ENCODE results near the gene OR10C1.
"Not testable (repeated sequence)": the region's sequence is repeated elsewhere in the genome, so short reads cannot be mapped to it uniquely, and the experiment has no call there.

OR10C1 gene

DNA sequence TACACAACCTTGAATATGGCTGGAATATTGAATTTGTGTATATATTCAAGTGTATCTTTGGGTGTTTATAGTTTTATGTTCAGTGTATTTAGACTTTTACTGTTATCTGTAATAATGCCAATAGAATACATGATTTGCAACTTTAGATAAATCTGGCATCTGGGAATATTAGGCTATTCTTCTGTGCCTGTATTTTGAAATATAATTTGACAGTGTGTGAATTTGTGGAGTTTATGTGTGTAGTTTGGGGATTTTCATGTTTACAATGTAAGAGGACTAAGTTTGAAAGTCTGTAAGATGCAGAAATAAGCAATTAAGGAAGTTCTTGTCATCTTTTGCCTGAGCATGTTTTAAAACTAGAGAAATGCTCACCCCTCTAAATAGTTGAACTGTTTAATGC is at the start of gene OR10C1:
TSS of gene OR10C1 (plus strand) at position 301 of the 400 bp plus-strand sequence. CDS start 710 bp downstream, outside the sequence.
- no peak for DNase-seq

GRCh38 chr6:29395331-29395730 is 43.8 kb upstream of the OR10C1 start, which contains the start of gene OR12D2:
OR12D2 (plus strand) TSS chr6:29395631; CDS start chr6:29396700, 1,069 bp downstream.
- DNase-seq = no peak

- DNase-seq = no peak
Observed at GRCh38 chr6:29399525-29399924, 39.6 kb upstream of the OR10C1 start.

- DNase-seq = no peak
Observed at GRCh38 chr6:29403801-29404200, 35.3 kb upstream of the OR10C1 start.

- DNase-seq = no peak
Observed at GRCh38 chr6:29414588-29414987, 24.5 kb upstream of the OR10C1 start, which contains the start of gene OR12D1. OR12D1 (plus strand) TSS chr6:29414928.

- DNase-seq = no peak
Observed at GRCh38 chr6:29419516-29419915, 19.6 kb upstream of the OR10C1 start.

- DNase-seq = no peak
Observed at GRCh38 chr6:29424168-29424567, 14.9 kb upstream of the OR10C1 start.

- DNase-seq = no peak
Observed at GRCh38 chr6:29424575-29424974, 14.5 kb upstream of the OR10C1 start.

DNA sequence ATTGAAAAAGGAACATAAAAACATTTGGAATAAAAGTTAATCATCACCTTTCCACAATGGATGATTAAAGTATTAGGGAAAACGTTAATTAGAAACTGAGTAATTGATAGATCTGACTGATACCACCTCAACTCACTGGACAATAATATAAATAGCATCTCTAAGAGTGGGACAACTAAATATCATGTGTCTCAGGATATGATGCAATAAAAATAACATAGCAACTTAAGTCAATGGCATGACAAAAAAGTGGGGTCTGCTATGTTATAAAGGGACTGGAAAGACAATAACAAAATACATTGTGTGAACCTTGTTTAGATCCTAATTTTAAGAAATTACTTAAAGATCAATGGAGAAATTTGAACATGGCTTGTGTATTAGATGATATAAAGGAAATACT is 14.0 kb upstream of the OR10C1 start:
- DNase-seq = no peak

- DNase-seq = no peak
Observed at GRCh38 chr6:29426654-29427053, 12.5 kb upstream of the OR10C1 start.

DNA sequence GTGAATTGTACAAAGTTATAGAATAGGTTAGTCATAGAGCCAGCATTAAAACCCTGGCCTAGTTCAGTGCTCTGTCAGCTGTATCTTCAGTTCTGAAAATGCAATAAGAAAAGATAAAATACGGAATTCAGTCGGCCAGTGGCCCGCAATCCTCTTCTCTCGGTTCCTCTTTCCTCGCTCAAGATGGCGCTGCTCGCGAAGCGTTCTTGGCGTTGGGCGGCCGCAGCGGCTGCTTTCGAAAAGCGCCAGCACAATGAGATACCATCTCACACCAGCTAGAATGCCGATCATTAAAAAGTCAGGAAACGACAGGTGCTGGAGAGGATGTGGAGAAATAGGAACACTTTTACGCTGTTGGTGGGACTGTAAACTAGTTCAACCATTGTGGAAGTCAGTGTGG is 2.4 kb upstream of the OR10C1 start:
- not testable (repeated sequence) for DNase-seq

- no peak for DNase-seq
Observed at GRCh38 chr6:29442719-29443118, 3.6 kb downstream of the OR10C1 start.

GRCh38 chr6:29444031-29444430 is 4.9 kb downstream of the OR10C1 start:
- not testable (repeated sequence) for DNase-seq

- DNase-seq = no peak
Observed at GRCh38 chr6:29447670-29448069, 8.6 kb downstream of the OR10C1 start.

DNA sequence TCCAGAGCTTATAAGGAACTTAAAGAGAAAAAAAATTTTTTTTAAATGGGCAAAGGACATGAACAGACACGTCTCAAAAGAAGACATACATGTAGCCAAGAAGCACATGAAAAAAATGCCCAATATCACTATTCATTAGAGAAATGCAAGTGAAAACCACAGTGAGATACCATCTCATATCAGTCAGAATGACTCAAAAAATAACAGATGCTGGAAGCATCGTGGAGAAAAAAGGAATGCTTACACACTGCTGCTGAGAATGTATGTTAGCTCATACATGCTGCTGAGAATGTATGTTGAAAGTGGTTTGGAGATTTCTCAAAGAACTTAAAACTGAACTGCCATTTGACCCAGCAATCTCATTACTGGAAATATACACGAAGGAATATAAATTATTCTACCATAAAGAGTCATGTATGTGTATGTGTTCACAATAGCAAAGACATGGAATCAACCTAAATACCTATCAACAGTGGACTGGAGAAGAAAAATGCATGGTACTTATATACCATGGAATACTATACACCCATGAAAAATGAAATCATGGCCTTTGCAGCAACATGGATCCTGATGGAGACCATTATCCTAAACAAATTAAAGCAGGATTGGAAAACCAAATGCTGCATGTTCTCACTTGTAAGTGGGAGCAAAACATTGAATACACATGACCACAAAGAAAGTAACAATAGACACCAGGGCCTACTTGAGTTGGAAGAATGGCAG is 12.5 kb downstream of the OR10C1 start:
- no peak for DNase-seq

DNA sequence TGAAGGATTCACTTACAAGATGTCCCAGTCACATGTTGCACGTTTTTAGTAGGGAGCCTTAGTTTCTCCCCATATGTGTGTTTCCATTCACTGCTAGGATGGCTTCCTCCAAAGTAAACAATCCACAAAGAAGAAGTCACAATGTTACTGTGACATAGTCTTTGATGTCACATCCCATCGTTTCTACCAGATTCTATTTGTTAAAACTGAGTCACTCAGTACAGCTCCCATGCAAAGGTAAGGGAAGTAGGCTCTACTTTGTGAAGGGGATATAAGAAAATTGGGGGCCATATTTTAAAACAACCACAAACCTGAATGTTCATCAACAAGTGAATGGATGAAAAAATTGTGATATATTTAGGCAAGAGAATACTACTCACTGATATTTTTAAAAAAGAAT is 17.9 kb downstream of the OR10C1 start, which contains the start of the genes OR11A1 and OR2H1:
TSS of gene OR11A1 (minus strand) at position 101 of the 400 bp plus-strand sequence. CDS start 29,430 bp downstream, outside the sequence.
TSS of gene OR2H1 (plus strand) at position 185 of the 400 bp plus-strand sequence. CDS start 4,615 bp downstream, outside the sequence.
- no peak for DNase-seq

GRCh38 chr6:29461021-29461814 is 22.1 kb downstream of the OR10C1 start:
- DNase-seq = no peak

DNA sequence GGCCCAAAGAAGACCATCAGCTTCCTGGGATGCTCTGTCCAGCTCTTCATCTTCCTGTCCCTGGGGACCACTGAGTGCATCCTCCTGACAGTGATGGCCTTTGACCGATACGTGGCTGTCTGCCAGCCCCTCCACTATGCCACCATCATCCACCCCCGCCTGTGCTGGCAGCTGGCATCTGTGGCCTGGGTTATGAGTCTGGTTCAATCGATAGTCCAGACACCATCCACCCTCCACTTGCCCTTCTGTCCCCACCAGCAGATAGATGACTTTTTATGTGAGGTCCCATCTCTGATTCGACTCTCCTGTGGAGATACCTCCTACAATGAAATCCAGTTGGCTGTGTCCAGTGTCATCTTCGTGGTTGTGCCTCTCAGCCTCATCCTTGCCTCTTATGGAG is 22.9 kb downstream of the OR10C1 start:
- DNase-seq = no peak

GRCh38 chr6:29465279-29465678 is 26.2 kb downstream of the OR10C1 start:
- no peak for DNase-seq

GRCh38 chr6:29465801-29466200 is 26.7 kb downstream of the OR10C1 start:
- no peak for DNase-seq

DNA sequence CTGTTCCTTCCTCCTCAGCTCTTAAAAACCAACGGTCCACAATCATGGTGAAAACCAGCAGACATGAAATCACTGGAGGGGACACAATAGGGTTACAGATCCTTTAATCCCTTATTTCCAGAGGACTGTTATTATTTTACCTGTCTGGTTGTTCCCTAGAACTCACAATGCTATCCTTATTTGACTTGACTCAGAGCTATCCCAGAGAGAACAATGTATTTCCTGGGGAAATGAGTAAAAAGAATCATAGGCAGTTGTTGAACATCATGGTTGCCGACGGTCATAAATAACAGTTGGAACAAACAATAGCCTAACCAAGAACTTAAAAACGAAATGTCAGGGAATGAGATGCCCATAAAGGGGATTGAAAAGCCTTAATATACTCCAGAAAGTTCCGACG is 27.1 kb downstream of the OR10C1 start:
- DNase-seq = no peak

GRCh38 chr6:29474996-29475395 is 35.9 kb downstream of the OR10C1 start:
- no peak for DNase-seq

- no peak for DNase-seq
Observed at GRCh38 chr6:29477923-29478450, 38.9 kb downstream of the OR10C1 start.
